C4-2B (cell line): ENCODE results near the gene GAS2.

Source experiments
- CTCF ChIP-seq: fragments of 450-650 bp; conservative IDR thresholded peaks from 2 replicates; pipeline ENCODE4 v1.5.1; 2017; ENCODE audit warnings: mild to moderate bottlenecking
- ZFX ChIP-seq: fragments of 450-650 bp; IDR thresholded peaks from 2 replicates; pipeline ENCODE4 v1.6.1; 2017

- no peak for TF ChIP-seq CTCF
- no peak for TF ChIP-seq ZFX
These were observed 83.1 kb downstream of the GAS2 start for GRCh38 chr11:22749536-22749935.
